Tibial artery (tissue), 4 donors: ENCODE results near the gene ZNF682.
"Not testable (repeated sequence)": the region's sequence is repeated elsewhere in the genome, so short reads cannot be mapped to it uniquely, and the experiment has no call there.

Experiments
- DNase-seq, 2 donors: peaks; one replicate each; pipeline ENCODE4 v3.0.0-alpha.2; 2019
- H3K27ac ChIP-seq, 2 donors: fragments of 200-600 bp; sonication (generic) in 1 of 2; 1 replicate in 1 of 2; 2 replicates in 1 of 2; pipeline ENCODE4 v1.5.1; 2018 to 2019; ENCODE audit warnings: mild to moderate bottlenecking in 1 of 2
- H3K27me3 ChIP-seq, 2 donors: fragments of 200-600 bp; sonication (generic) in 1 of 2; one replicate each; pipeline versions ENCODE4 v1.5.1 to v1.6.0; 2016 to 2019
- H3K36me3 ChIP-seq, 3 donors: fragments of 200-600 bp; sonication (generic) in 2 of 3; one replicate each; pipeline ENCODE4 v1.5.1; 2016 to 2019; ENCODE audit warnings: mild to moderate bottlenecking in 2 of 3
- H3K4me1 ChIP-seq, 4 donors: fragments of 200-600 bp; sonication (generic) in 2 of 4; 1 replicate in 3 of 4; 2 replicates in 1 of 4; pipeline ENCODE4 v1.5.1; 2016 to 2019
- H3K4me3 ChIP-seq, 2 donors: fragments of 200-600 bp; sonication (generic) in 1 of 2; 1 replicate in 1 of 2; 2 replicates in 1 of 2; pipeline ENCODE4 v1.5.1; 2018 to 2019; ENCODE audit warnings: mild to moderate bottlenecking in 2 of 2
- H3K9me3 ChIP-seq, 3 donors: fragments of 200-600 bp; sonication (generic) in 1 of 3; one replicate each; pipeline ENCODE4 v1.5.1; 2016 to 2019
- CTCF ChIP-seq, 2 experiments: fragments of 200-600 bp in 1 of 2; fragments of 450-650 bp in 1 of 2; IDR thresholded peaks; one replicate each; pipeline ENCODE4 v1.5.1; 2017 to 2019; ENCODE audit warnings: antibody characterized with exemption in 2 of 2, mild to moderate bottlenecking in 1 of 2, moderate library complexity in 1 of 2
- intact Hi-C: fragments of 100-400 bp; cut with DNase I; formaldehyde crosslinking; loops from one replicate; pipeline ENCODE4 v1.15.0; 2023; ENCODE audit warnings: low total_unique reads

Gene ZNF682

GRCh38 chr19:20060282-20060681, 21.0 kb upstream of the ZNF682 start:
- TF ChIP-seq CTCF (IDR thresholded peaks at IDR 0.05), result no peak
- H3K27ac ChIP-seq, result no peak overlapping the region
- H3K9me3 ChIP-seq, result no peaks in the 10 kb centered on the region
- no peaks in the 10 kb centered on the region for H3K4me1 ChIP-seq
- H3K36me3 ChIP-seq, result no peaks in the 10 kb centered on the region
- H3K27me3 ChIP-seq, result no peaks in the 10 kb centered on the region
- H3K4me3 ChIP-seq, result no peak overlapping the region
- DNase-seq, result no peak
- intact Hi-C loops, result no loop called here

GRCh38 chr19:20058738-20059137, 19.4 kb upstream of the ZNF682 start:
- H3K4me3 ChIP-seq, intact Hi-C loops: not testable (repeated sequence)

GRCh38 chr19:20051841-20052768, 12.8 kb upstream of the ZNF682 start:
- Histone ChIP-seq H3K27ac (peak overlapping the region; percentile 67 to 68), H3K4me3 (peak overlapping the region; percentile 62 to 83), H3K36me3 (no peaks in the 10 kb centered on the region), H3K27me3 (no peaks in the 10 kb centered on the region), H3K4me1 (peaks cover 0 to 5% (median 1%) of the 10 kb centered on the region in 4 donors), H3K9me3 (no peaks in the 10 kb centered on the region)
- TF ChIP-seq CTCF (IDR thresholded peaks at IDR 0.05), result peak in 1 of 2 experiments; percentile 22
- peak; percentile 98 for DNase-seq
- intact Hi-C loops, result no loop called here

More at GRCh38 chr19:20058738-20059137, 19.4 kb upstream of the ZNF682 start:
- DNase-seq, H3K9me3 ChIP-seq, H3K4me1 ChIP-seq, H3K27me3 ChIP-seq, H3K27ac ChIP-seq, H3K36me3 ChIP-seq: not testable (repeated sequence)

- DNase-seq, H3K27ac ChIP-seq, H3K36me3 ChIP-seq, H3K9me3 ChIP-seq, H3K27me3 ChIP-seq, intact Hi-C loops, H3K4me3 ChIP-seq, H3K4me1 ChIP-seq: not testable (repeated sequence)
These were observed 6.4 kb upstream of the ZNF682 start for GRCh38 chr19:20045742-20046141.

GRCh38 chr19:20044663-20045062, 5.4 kb upstream of the ZNF682 start:
- no peak overlapping the region for H3K27ac ChIP-seq
- intact Hi-C loops, result no loop called here
- no peak for TF ChIP-seq CTCF (IDR thresholded peaks at IDR 0.05)
- H3K4me1 ChIP-seq, result no peaks in the 10 kb centered on the region
- no peaks in the 10 kb centered on the region for H3K36me3 ChIP-seq
- no peak overlapping the region for H3K4me3 ChIP-seq
- no peaks in the 10 kb centered on the region for H3K9me3 ChIP-seq
- peaks cover 0 to 5% of the 10 kb centered on the region in 2 donors for H3K27me3 ChIP-seq
- DNase-seq, result no peak

- peak overlapping the region; percentile 69 to 81 for H3K4me3 ChIP-seq
- DNase-seq, result no peak
- peak overlapping the region; percentile 71 to 74 for H3K27ac ChIP-seq
- H3K4me1 ChIP-seq, result peaks cover 0 to 5% (median 0%) of the 10 kb centered on the region in 4 donors
- no peak for TF ChIP-seq CTCF (IDR thresholded peaks at IDR 0.05)
- intact Hi-C loops, result loop anchor here (5.0 kb wide), 1 partner anchor 129 kb away; the partner anchor contains the start of gene ZNF486
- H3K27me3 ChIP-seq, result peaks cover 0 to 3% of the 10 kb centered on the region in 2 donors
- no peaks in the 10 kb centered on the region for H3K36me3 ChIP-seq
- H3K9me3 ChIP-seq, result no peaks in the 10 kb centered on the region
These were observed 725 bp downstream of the ZNF682 start for GRCh38 chr19:20038358-20039202.
